Measurements from ENCODE around the gene RITA1. TPM values are rescaled to one million over a fixed set of nuclear protein-coding genes. Genes with fewer than 3 reads are reported as not detected.

RITA1 gene
- total RNA-seq, 1 donor from 2014 or later = 65.3 TPM

GRCh38 chr12:113152835-113153814 lies 32.4 kb upstream of the RITA1 start:
- DNase-seq (ENCODE audit: low read depth) = peak; percentile 47

- peak; percentile 18 for DNase-seq (ENCODE audit: low read depth)
Measured at GRCh38 chr12:113154351-113154973, 31.1 kb upstream of the RITA1 start.

GRCh38 chr12:113155060-113155459 lies 30.5 kb upstream of the RITA1 start:
- DNase-seq (ENCODE audit: low read depth) = no peak

GRCh38 chr12:113155646-113156045 lies 29.9 kb upstream of the RITA1 start:
- no peak for DNase-seq (ENCODE audit: low read depth)

GRCh38 chr12:113157218-113157859 lies 28.2 kb upstream of the RITA1 start:
- no peak for DNase-seq (ENCODE audit: low read depth)

GRCh38 chr12:113158439-113159203 lies 26.9 kb upstream of the RITA1 start:
- no peak for DNase-seq (ENCODE audit: low read depth)

GRCh38 chr12:113159937-113160336 lies 25.6 kb upstream of the RITA1 start:
- no peak for DNase-seq (ENCODE audit: low read depth)

GRCh38 chr12:113161415-113162016 lies 24.0 kb upstream of the RITA1 start:
- no peak for DNase-seq (ENCODE audit: low read depth)

GRCh38 chr12:113162102-113163029 lies 23.2 kb upstream of the RITA1 start:
- DNase-seq (ENCODE audit: low read depth) = peak; percentile 85

GRCh38 chr12:113163030-113163360 lies 22.5 kb upstream of the RITA1 start:
- DNase-seq (ENCODE audit: low read depth) = no peak

GRCh38 chr12:113164014-113164413 lies 21.5 kb upstream of the RITA1 start:
- DNase-seq (ENCODE audit: low read depth) = no peak

GRCh38 chr12:113165521-113166450 lies 19.7 kb upstream of the RITA1 start:
- DNase-seq (ENCODE audit: low read depth) = no peak

GRCh38 chr12:113167868-113168267 lies 17.7 kb upstream of the RITA1 start:
- DNase-seq (ENCODE audit: low read depth) = no peak

- no peak for DNase-seq (ENCODE audit: low read depth)
Measured at GRCh38 chr12:113169697-113170096, 15.8 kb upstream of the RITA1 start.

- no peak for DNase-seq (ENCODE audit: low read depth)
Measured at GRCh38 chr12:113170457-113170856, 15.1 kb upstream of the RITA1 start.

- no peak for DNase-seq (ENCODE audit: low read depth)
Measured at GRCh38 chr12:113170926-113171325, 14.6 kb upstream of the RITA1 start.

- peak; percentile 38 for DNase-seq (ENCODE audit: low read depth)
Measured at GRCh38 chr12:113171543-113171942, 14.0 kb upstream of the RITA1 start.

GRCh38 chr12:113172185-113172584 lies 13.3 kb upstream of the RITA1 start:
- DNase-seq (ENCODE audit: low read depth) = no peak

Data from myocyte (in vitro differentiated cells).